ENCODE data around the gene SULT6B1.

Gene SULT6B1

GRCh38 chr2:37154785-37155184, 33.7 kb downstream of the SULT6B1 start:
- Histone ChIP-seq H3K4me3 (no peak overlapping the region), H3K36me3 (replicated peaks) (peaks cover 5% of the 10 kb centered on the region), H3K4me1 (peaks cover 33% of the 10 kb centered on the region), H3K27me3 (ENCODE audit: low read depth) (no peaks in the 10 kb centered on the region), H3K9me3 (no peaks in the 10 kb centered on the region)
- DNase-seq (ENCODE audit: low spot score in 2 of 2), result no peak
- in situ Hi-C loops (cut with MboI; ENCODE audit: low sequenced_read_pairs), result no loop called here

- in situ Hi-C loops (cut with MboI; ENCODE audit: low sequenced_read_pairs), result no loop called here
- H3K4me3 ChIP-seq, result no peak overlapping the region
- no peaks in the 10 kb centered on the region for H3K9me3 ChIP-seq
- H3K27me3 ChIP-seq (ENCODE audit: low read depth), result no peaks in the 10 kb centered on the region
- no peak for DNase-seq (ENCODE audit: low spot score in 2 of 2)
- peaks cover 8% of the 10 kb centered on the region for H3K36me3 ChIP-seq (replicated peaks)
- H3K4me1 ChIP-seq, result peaks cover 34% of the 10 kb centered on the region
Measured at GRCh38 chr2:37153224-37153623, 35.2 kb downstream of the SULT6B1 start.

GRCh38 chr2:37149626-37150322, 38.7 kb downstream of the SULT6B1 start:
- Histone ChIP-seq H3K27me3 (ENCODE audit: low read depth) (no peaks in the 10 kb centered on the region), H3K36me3 (replicated peaks) (peaks cover 27% of the 10 kb centered on the region), H3K9me3 (no peaks in the 10 kb centered on the region), H3K4me1 (peaks cover 17% of the 10 kb centered on the region), H3K4me3 (no peak overlapping the region)
- in situ Hi-C loops (cut with MboI; ENCODE audit: low sequenced_read_pairs), result no loop called here
- DNase-seq (ENCODE audit: low spot score in 2 of 2), result no peak

- DNase-seq (ENCODE audit: low spot score in 2 of 2), result no peak
- no peak overlapping the region for H3K4me3 ChIP-seq
- in situ Hi-C loops (cut with MboI; ENCODE audit: low sequenced_read_pairs), result no loop called here
- peaks cover 23% of the 10 kb centered on the region for H3K36me3 ChIP-seq (replicated peaks)
- peaks cover 17% of the 10 kb centered on the region for H3K4me1 ChIP-seq
- no peaks in the 10 kb centered on the region for H3K9me3 ChIP-seq
- no peaks in the 10 kb centered on the region for H3K27me3 ChIP-seq (ENCODE audit: low read depth)
Measured at GRCh38 chr2:37148325-37148724, 40.1 kb downstream of the SULT6B1 start.

GRCh38 chr2:37146062-37146461, 42.4 kb downstream of the SULT6B1 start:
- no peak overlapping the region for H3K4me3 ChIP-seq
- in situ Hi-C loops (cut with MboI; ENCODE audit: low sequenced_read_pairs), result no loop called here
- no peaks in the 10 kb centered on the region for H3K9me3 ChIP-seq
- peaks cover 12% of the 10 kb centered on the region for H3K4me1 ChIP-seq
- no peaks in the 10 kb centered on the region for H3K27me3 ChIP-seq (ENCODE audit: low read depth)
- no peak for DNase-seq (ENCODE audit: low spot score in 2 of 2)
- peaks cover 28% of the 10 kb centered on the region for H3K36me3 ChIP-seq (replicated peaks)

GRCh38 chr2:37143974-37144373, 44.5 kb downstream of the SULT6B1 start:
- no peak for DNase-seq (ENCODE audit: low spot score in 2 of 2)
- H3K4me3 ChIP-seq, result no peak overlapping the region
- H3K36me3 ChIP-seq (replicated peaks), result peaks cover 35% of the 10 kb centered on the region
- H3K4me1 ChIP-seq, result no peaks in the 10 kb centered on the region
- H3K27me3 ChIP-seq (ENCODE audit: low read depth), result no peaks in the 10 kb centered on the region
- H3K9me3 ChIP-seq, result no peaks in the 10 kb centered on the region
- in situ Hi-C loops (cut with MboI; ENCODE audit: low sequenced_read_pairs), result no loop called here

- in situ Hi-C loops (cut with MboI; ENCODE audit: low sequenced_read_pairs), result no loop called here
- peaks cover 37% of the 10 kb centered on the region for H3K36me3 ChIP-seq (replicated peaks)
Measured at GRCh38 chr2:37142546-37142945, 45.9 kb downstream of the SULT6B1 start.

GRCh38 chr2:37132914-37133313, 55.6 kb downstream of the SULT6B1 start:
- H3K27me3 ChIP-seq (ENCODE audit: low read depth), result no peaks in the 10 kb centered on the region
- DNase-seq (ENCODE audit: low spot score in 2 of 2), result no peak
- peaks cover 59% of the 10 kb centered on the region for H3K36me3 ChIP-seq (replicated peaks)
- H3K4me3 ChIP-seq, result no peak overlapping the region
- in situ Hi-C loops (cut with MboI; ENCODE audit: low sequenced_read_pairs), result no loop called here
- no peaks in the 10 kb centered on the region for H3K4me1 ChIP-seq
- H3K9me3 ChIP-seq, result no peaks in the 10 kb centered on the region

More at GRCh38 chr2:37142546-37142945, 45.9 kb downstream of the SULT6B1 start:
- Histone ChIP-seq H3K9me3 (no peaks in the 10 kb centered on the region), H3K4me3 (no peak overlapping the region), H3K27me3 (ENCODE audit: low read depth) (no peaks in the 10 kb centered on the region), H3K4me1 (no peaks in the 10 kb centered on the region)
- DNase-seq (ENCODE audit: low spot score in 2 of 2), result no peak

- in situ Hi-C loops (cut with MboI; ENCODE audit: low sequenced_read_pairs), result no loop called here
- Histone ChIP-seq H3K36me3 (replicated peaks) (peaks cover 35% of the 10 kb centered on the region), H3K4me1 (no peaks in the 10 kb centered on the region), H3K4me3 (no peak overlapping the region), H3K9me3 (no peaks in the 10 kb centered on the region), H3K27me3 (ENCODE audit: low read depth) (no peaks in the 10 kb centered on the region)
- no peak for DNase-seq (ENCODE audit: low spot score in 2 of 2)
Measured at GRCh38 chr2:37125416-37125815, 63.1 kb downstream of the SULT6B1 start.

GRCh38 chr2:37119157-37119556, 69.3 kb downstream of the SULT6B1 start:
- in situ Hi-C loops (cut with MboI; ENCODE audit: low sequenced_read_pairs), result no loop called here
- no peaks in the 10 kb centered on the region for H3K27me3 ChIP-seq (ENCODE audit: low read depth)
- no peaks in the 10 kb centered on the region for H3K9me3 ChIP-seq
- H3K4me3 ChIP-seq, result no peak overlapping the region
- peaks cover 13% of the 10 kb centered on the region for H3K36me3 ChIP-seq (replicated peaks)
- H3K4me1 ChIP-seq, result no peaks in the 10 kb centered on the region
- DNase-seq (ENCODE audit: low spot score in 2 of 2), result no peak

Measured in HAP-1 (cell line).